CD4-positive, alpha-beta T cell treated with Interleukin-6 for 4 hours (primary cell): ENCODE results near the gene CHIT1.
A peak's percentile ranks its signal among the peaks of the same experiment; 100 is the strongest.
"Not testable (repeated sequence)": the region's sequence is repeated elsewhere in the genome, so short reads cannot be mapped to it uniquely, and the experiment has no call there.

ENCODE experiments used
- DNase-seq: peaks from one replicate; pipeline ENCODE4 v3.0.0-alpha.2; 2020; ENCODE audit warnings: mixed read lengths

CHIT1 gene

GRCh38 chr1:203229471-203230135 lies at the start of gene CHIT1:
Gene CHIT1 (minus strand): TSS chr1:203229673. CDS start chr1:203229636, 37 bp downstream.
- no peak for DNase-seq

- DNase-seq: no peak
These were observed 49.5 kb upstream of the CHIT1 start for GRCh38 chr1:203278885-203279406.

- DNase-seq: peak; percentile 46
These were observed 48.8 kb upstream of the CHIT1 start for GRCh38 chr1:203278082-203278884.

- DNase-seq: peak; percentile 43
These were observed 47.6 kb upstream of the CHIT1 start for GRCh38 chr1:203276916-203277545.

- DNase-seq: no peak
These were observed 46.9 kb upstream of the CHIT1 start for GRCh38 chr1:203276408-203276807.

- no peak for DNase-seq
These were observed 46.3 kb upstream of the CHIT1 start for GRCh38 chr1:203275656-203276272.

GRCh38 chr1:203274603-203275381 lies 45.3 kb upstream of the CHIT1 start:
- no peak for DNase-seq

- DNase-seq: peak; percentile 52
These were observed 44.6 kb upstream of the CHIT1 start for GRCh38 chr1:203273869-203274602.

- DNase-seq: peak; percentile 96
These were observed 43.9 kb upstream of the CHIT1 start for GRCh38 chr1:203273206-203273868.

GRCh38 chr1:203272633-203273205 lies 43.2 kb upstream of the CHIT1 start:
- no peak for DNase-seq

GRCh38 chr1:203271962-203272632 lies 42.6 kb upstream of the CHIT1 start:
- DNase-seq: no peak

- DNase-seq: peak; percentile 84
These were observed 41.7 kb upstream of the CHIT1 start for GRCh38 chr1:203271018-203271743.

GRCh38 chr1:203270448-203270847 lies 41.0 kb upstream of the CHIT1 start:
- DNase-seq: no peak

GRCh38 chr1:203269654-203270020 lies 40.2 kb upstream of the CHIT1 start:
- no peak for DNase-seq

- DNase-seq: peak; percentile 63
These were observed 39.6 kb upstream of the CHIT1 start for GRCh38 chr1:203268901-203269653.

- DNase-seq: no peak
These were observed 38.4 kb upstream of the CHIT1 start for GRCh38 chr1:203267912-203268311.

GRCh38 chr1:203267347-203267846 lies 37.9 kb upstream of the CHIT1 start:
- DNase-seq: peak; percentile 82

- not testable (repeated sequence) for DNase-seq
These were observed 36.7 kb upstream of the CHIT1 start for GRCh38 chr1:203266140-203266539.
